NCI-H526 (cell line): ENCODE results near the gene BORA.
"Not testable (repeated sequence)": the region's sequence is repeated elsewhere in the genome, so short reads cannot be mapped to it uniquely, and the experiment has no call there.

ENCODE experiments used
- DNase-seq, 2 experiments: peaks; one replicate each; lab custom pipeline; 2025; lab: John Stamatoyannopoulos, UW

The BORA gene

GRCh38 chr13:72763411-72763810, 35.7 kb downstream of the BORA start:
- no peak for DNase-seq

- no peak for DNase-seq
Measured at GRCh38 chr13:72774019-72774418, 46.3 kb downstream of the BORA start.

DNA sequence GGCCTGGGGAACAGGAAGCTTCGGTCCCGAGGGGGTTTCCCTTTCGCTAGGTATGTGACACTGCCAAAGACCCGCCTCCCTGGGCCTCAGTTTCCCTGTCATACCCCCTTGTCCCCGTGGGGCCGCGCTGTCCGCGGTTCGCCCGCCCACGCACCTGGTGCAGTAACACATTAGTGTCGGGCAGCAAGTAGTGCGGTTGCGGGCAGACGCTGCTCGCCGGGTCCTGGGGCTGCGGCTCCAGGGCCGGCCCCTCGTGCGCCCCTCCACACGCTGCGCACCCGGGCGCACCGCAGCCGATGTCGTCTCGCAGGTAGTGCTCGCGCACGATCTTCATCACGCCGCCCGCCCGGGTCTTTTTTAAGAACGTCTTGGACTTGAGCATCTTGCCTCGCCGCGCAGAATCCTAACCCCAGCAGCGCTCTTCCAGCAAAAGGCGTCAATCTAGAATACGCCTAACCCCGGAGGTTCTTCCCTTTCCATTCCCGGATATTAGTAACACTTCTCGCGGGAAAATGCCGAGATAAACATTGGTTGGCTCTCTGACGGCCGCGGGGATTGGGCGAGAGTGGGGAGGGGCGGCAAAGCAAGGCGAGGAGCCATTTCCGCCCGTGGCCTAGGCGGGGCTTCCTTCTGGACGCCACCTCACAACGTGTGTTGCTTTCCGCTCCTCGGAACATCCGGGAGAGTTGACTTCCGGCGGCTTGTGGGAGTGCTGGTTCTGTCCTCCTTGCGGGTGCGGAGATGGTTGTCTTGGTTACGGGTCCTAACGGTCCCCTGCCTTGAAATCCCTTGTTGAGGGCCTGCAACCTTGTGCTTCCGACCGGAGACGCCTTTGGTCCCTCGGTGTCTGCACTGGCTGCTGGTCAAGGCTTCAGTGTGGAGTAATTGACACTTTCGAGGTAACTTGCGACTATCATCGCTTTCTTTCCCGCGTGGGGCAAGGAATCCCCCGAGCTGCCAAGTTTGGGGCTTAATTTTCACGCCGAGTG, 54.0 kb downstream of the BORA start, which contains the start of the genes DIS3 and PIBF1:
TSS of gene DIS3 (minus strand) at position 450 of the 989 bp plus-strand sequence. CDS start at position 382, 68 bp downstream.
TSS of gene PIBF1 (plus strand) at position 683 of the 989 bp plus-strand sequence. CDS start 1,337 bp downstream, outside the sequence.
- DNase-seq: peak; percentile 99 to 100

DNA sequence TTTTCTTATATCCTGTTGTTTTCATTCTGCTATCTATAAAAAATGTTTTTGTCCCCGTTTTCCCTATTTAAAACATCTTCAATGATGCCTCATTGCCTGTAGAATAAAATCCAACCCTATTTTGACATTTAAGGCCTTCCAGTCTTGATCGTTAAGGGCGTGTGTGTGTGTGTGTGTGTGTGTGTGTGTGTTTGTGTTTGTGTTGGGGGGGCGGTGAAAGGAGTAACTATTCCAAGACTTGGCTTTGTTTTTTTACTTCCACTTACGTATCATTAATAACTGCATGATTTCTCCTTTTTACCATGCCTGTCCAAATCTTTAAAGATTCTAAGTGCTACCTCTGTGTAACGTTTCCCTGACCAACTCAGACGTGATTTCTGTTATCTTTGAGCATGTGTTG, 55.0 kb downstream of the BORA start:
- peak in 1 of 2 experiments; percentile 9 for DNase-seq

DNA sequence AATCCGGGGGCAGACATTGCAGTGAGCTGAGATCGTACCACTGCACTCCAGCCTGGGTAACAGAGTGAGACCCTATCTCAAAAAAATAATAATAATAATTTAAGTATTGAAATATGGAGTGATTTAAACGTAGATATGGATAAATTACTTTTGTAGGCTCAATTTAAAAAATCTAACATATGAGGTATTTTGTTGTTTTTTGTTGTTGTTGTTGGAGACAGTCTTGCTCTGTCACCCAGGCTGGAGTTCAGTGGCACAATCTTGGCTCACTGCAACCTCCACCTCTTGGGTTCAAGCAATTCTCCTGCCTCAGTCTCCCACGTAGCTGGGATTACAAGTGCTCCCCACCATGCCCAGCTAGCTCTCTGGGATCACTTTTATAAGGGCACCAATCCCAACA, 57.0 kb downstream of the BORA start:
- not testable (repeated sequence) for DNase-seq

GRCh38 chr13:72788831-72789230, 61.1 kb downstream of the BORA start:
- no peak for DNase-seq

DNA sequence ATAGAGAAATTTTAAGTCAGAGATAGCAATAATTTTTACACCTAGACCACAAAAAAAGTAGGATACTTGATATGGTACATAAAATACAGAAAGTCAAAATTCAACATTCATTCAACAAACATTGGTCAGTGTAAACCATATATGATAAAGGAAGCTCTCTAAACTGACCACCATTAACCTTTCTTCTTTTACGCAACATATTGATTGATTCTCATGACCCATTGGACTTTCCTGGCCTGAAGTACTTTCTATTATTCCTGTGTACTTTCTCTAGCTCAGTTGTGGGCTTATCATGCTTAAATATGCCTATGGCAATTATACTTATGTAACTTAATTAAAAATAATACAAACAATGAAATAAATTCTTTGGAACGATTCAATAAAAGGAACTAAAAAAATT, 64.9 kb downstream of the BORA start:
- no peak for DNase-seq

- DNase-seq: no peak
Measured at GRCh38 chr13:72798817-72799216, 71.1 kb downstream of the BORA start.

GRCh38 chr13:72804301-72804700, 76.6 kb downstream of the BORA start:
- DNase-seq: no peak
